Loucy (cell line): ENCODE data around the gene BTBD9.

Experiments
- CTCF ChIP-seq: fragments of 200-600 bp; sonication (generic); conservative IDR thresholded peaks from 2 replicates; pipeline ENCODE4 v1.5.1; 2014; ENCODE audit warnings: mild to moderate bottlenecking, antibody characterized with exemption, low read length
- EZH2phosphoT487 ChIP-seq: fragments of 200-600 bp; IDR thresholded peaks from 2 replicates; pipeline ENCODE4 v1.6.1; 2018; ENCODE audit warnings: antibody characterized with exemption, mild to moderate bottlenecking, moderate library complexity, borderline replicate concordance

DNA sequence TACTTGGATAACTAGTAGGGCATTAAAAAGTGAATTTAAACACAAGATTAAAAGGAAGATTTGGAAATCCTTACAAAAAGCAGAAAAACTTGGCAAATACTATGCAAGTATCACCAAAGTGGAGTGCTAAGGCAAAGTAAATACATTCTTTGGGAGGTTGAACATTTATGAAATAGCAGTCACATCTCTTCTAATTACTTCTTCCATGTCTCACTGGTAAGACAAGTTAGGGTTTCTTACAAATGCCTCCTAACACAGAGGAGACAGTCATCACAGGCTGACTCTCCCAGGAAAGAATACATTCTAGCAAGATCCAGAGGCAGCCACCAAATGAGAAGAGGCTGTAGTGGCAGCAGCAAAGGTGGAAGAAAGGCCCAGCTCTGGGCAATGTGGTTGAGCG is 298.2 kb downstream of the BTBD9 start:
- TF ChIP-seq CTCF (no peak), EZH2phosphoT487 (no peak)
